ENCODE results near the gene CD44.

Gene CD44

GRCh38 chr11:35163702-35164496 lies 24.9 kb downstream of the CD44 start:
- no peaks in the 10 kb centered on the region for H3K9me3 Mint-ChIP-seq
- peak overlapping the region; percentile 59 for H3K4me3 Mint-ChIP-seq
- peak overlapping the region; percentile 100 for H3K27ac Mint-ChIP-seq
- DNase-seq (ENCODE audit: low spot score in 2 of 2) (peak in 1 of 2 donors; percentile 53), ATAC-seq (ENCODE audit: low read depth) (peak; percentile 33)
- H3K4me1 Mint-ChIP-seq: peaks cover 76% of the 10 kb centered on the region
- H3K36me3 Mint-ChIP-seq: peaks cover 16% of the 10 kb centered on the region
- H3K27me3 Mint-ChIP-seq: no peaks in the 10 kb centered on the region

- peak overlapping the region; percentile 100 for H3K27ac Mint-ChIP-seq
- no peaks in the 10 kb centered on the region for H3K27me3 Mint-ChIP-seq
- peaks cover 21% of the 10 kb centered on the region for H3K36me3 Mint-ChIP-seq
- DNase-seq (ENCODE audit: low spot score in 2 of 2): no peak
- ATAC-seq (ENCODE audit: low read depth): no peak
- H3K9me3 Mint-ChIP-seq: no peaks in the 10 kb centered on the region
- H3K4me3 Mint-ChIP-seq: peak overlapping the region; percentile 90
- peaks cover 82% of the 10 kb centered on the region for H3K4me1 Mint-ChIP-seq
Observed at GRCh38 chr11:35165030-35165422, 26.1 kb downstream of the CD44 start.

- Mint-ChIP-seq H3K4me3 (peak overlapping the region; percentile 90), H3K4me1 (peaks cover 83% of the 10 kb centered on the region), H3K27ac (peak overlapping the region; percentile 100), H3K9me3 (no peaks in the 10 kb centered on the region), H3K36me3 (peaks cover 18% of the 10 kb centered on the region), H3K27me3 (no peaks in the 10 kb centered on the region)
- DNase-seq (ENCODE audit: low spot score in 2 of 2): peak; percentile 56 to 90
- ATAC-seq (ENCODE audit: low read depth): peak; percentile 85
Observed at GRCh38 chr11:35165423-35166368, 26.7 kb downstream of the CD44 start.

GRCh38 chr11:35166369-35167360 lies 27.7 kb downstream of the CD44 start:
- DNase-seq (ENCODE audit: low spot score in 2 of 2) (no peak), ATAC-seq (ENCODE audit: low read depth) (peak; percentile 3)
- Mint-ChIP-seq H3K36me3 (peaks cover 14% of the 10 kb centered on the region), H3K27me3 (no peaks in the 10 kb centered on the region), H3K9me3 (no peaks in the 10 kb centered on the region), H3K27ac (peak overlapping the region; percentile 100), H3K4me1 (peaks cover 80% of the 10 kb centered on the region), H3K4me3 (peak overlapping the region; percentile 90)

- H3K9me3 Mint-ChIP-seq: no peaks in the 10 kb centered on the region
- peak overlapping the region; percentile 100 for H3K27ac Mint-ChIP-seq
- H3K36me3 Mint-ChIP-seq: peaks cover 21% of the 10 kb centered on the region
- ATAC-seq (ENCODE audit: low read depth) (no peak), DNase-seq (ENCODE audit: low spot score in 2 of 2) (no peak)
- H3K4me3 Mint-ChIP-seq: peak overlapping the region; percentile 46
- peaks cover 79% of the 10 kb centered on the region for H3K4me1 Mint-ChIP-seq
- H3K27me3 Mint-ChIP-seq: no peaks in the 10 kb centered on the region
Observed at GRCh38 chr11:35167426-35167954, 28.5 kb downstream of the CD44 start.

- DNase-seq (ENCODE audit: low spot score in 2 of 2) (no peak), ATAC-seq (ENCODE audit: low read depth) (no peak)
- no peaks in the 10 kb centered on the region for H3K27me3 Mint-ChIP-seq
- no peak overlapping the region for H3K4me3 Mint-ChIP-seq
- H3K27ac Mint-ChIP-seq: peak overlapping the region; percentile 100
- H3K36me3 Mint-ChIP-seq: peaks cover 27% of the 10 kb centered on the region
- peaks cover 77% of the 10 kb centered on the region for H3K4me1 Mint-ChIP-seq
- H3K9me3 Mint-ChIP-seq: no peaks in the 10 kb centered on the region
Observed at GRCh38 chr11:35168671-35169070, 29.7 kb downstream of the CD44 start.

GRCh38 chr11:35169112-35169511 lies 30.1 kb downstream of the CD44 start:
- no peaks in the 10 kb centered on the region for H3K9me3 Mint-ChIP-seq
- peaks cover 28% of the 10 kb centered on the region for H3K36me3 Mint-ChIP-seq
- H3K4me3 Mint-ChIP-seq: peak overlapping the region; percentile 3
- peaks cover 77% of the 10 kb centered on the region for H3K4me1 Mint-ChIP-seq
- no peak for DNase-seq (ENCODE audit: low spot score in 2 of 2)
- no peak for ATAC-seq (ENCODE audit: low read depth)
- H3K27me3 Mint-ChIP-seq: no peaks in the 10 kb centered on the region
- peak overlapping the region; percentile 100 for H3K27ac Mint-ChIP-seq

- H3K9me3 Mint-ChIP-seq: no peaks in the 10 kb centered on the region
- peak overlapping the region; percentile 100 for H3K27ac Mint-ChIP-seq
- H3K4me3 Mint-ChIP-seq: no peak overlapping the region
- peaks cover 31% of the 10 kb centered on the region for H3K36me3 Mint-ChIP-seq
- peaks cover 77% of the 10 kb centered on the region for H3K4me1 Mint-ChIP-seq
- ATAC-seq (ENCODE audit: low read depth) (no peak), DNase-seq (ENCODE audit: low spot score in 2 of 2) (no peak)
- H3K27me3 Mint-ChIP-seq: no peaks in the 10 kb centered on the region
Observed at GRCh38 chr11:35169754-35170153, 30.8 kb downstream of the CD44 start.

- peaks cover 34% of the 10 kb centered on the region for H3K36me3 Mint-ChIP-seq
- H3K4me3 Mint-ChIP-seq: no peak overlapping the region
- peaks cover 81% of the 10 kb centered on the region for H3K4me1 Mint-ChIP-seq
- no peak for ATAC-seq (ENCODE audit: low read depth)
- H3K27ac Mint-ChIP-seq: peak overlapping the region; percentile 100
- no peaks in the 10 kb centered on the region for H3K27me3 Mint-ChIP-seq
- H3K9me3 Mint-ChIP-seq: no peaks in the 10 kb centered on the region
- DNase-seq (ENCODE audit: low spot score in 2 of 2): no peak
Observed at GRCh38 chr11:35170503-35170902, 31.5 kb downstream of the CD44 start.

GRCh38 chr11:35171226-35171625 lies 32.3 kb downstream of the CD44 start:
- Mint-ChIP-seq H3K4me1 (peaks cover 78% of the 10 kb centered on the region), H3K27ac (peak overlapping the region; percentile 100), H3K9me3 (no peaks in the 10 kb centered on the region), H3K27me3 (no peaks in the 10 kb centered on the region), H3K36me3 (peaks cover 34% of the 10 kb centered on the region), H3K4me3 (no peak overlapping the region)
- ATAC-seq (ENCODE audit: low read depth) (no peak), DNase-seq (ENCODE audit: low spot score in 2 of 2) (no peak)

- DNase-seq (ENCODE audit: low spot score in 2 of 2): no peak
- Mint-ChIP-seq H3K4me3 (peak overlapping the region; percentile 66), H3K27ac (peak overlapping the region; percentile 69), H3K4me1 (peaks cover 63% of the 10 kb centered on the region), H3K36me3 (peaks cover 33% of the 10 kb centered on the region), H3K9me3 (no peaks in the 10 kb centered on the region), H3K27me3 (no peaks in the 10 kb centered on the region)
- peak; percentile 91 for ATAC-seq (ENCODE audit: low read depth)
Observed at GRCh38 chr11:35173011-35173511, 34.1 kb downstream of the CD44 start.

GRCh38 chr11:35173616-35174566 lies 34.9 kb downstream of the CD44 start:
- peak; percentile 13 for ATAC-seq (ENCODE audit: low read depth)
- H3K4me1 Mint-ChIP-seq: peaks cover 59% of the 10 kb centered on the region
- DNase-seq (ENCODE audit: low spot score in 2 of 2): peak in 1 of 2 donors; percentile 8
- no peaks in the 10 kb centered on the region for H3K9me3 Mint-ChIP-seq
- peak overlapping the region; percentile 32 for H3K4me3 Mint-ChIP-seq
- H3K27ac Mint-ChIP-seq: peak overlapping the region; percentile 69
- peaks cover 31% of the 10 kb centered on the region for H3K36me3 Mint-ChIP-seq
- H3K27me3 Mint-ChIP-seq: no peaks in the 10 kb centered on the region
